HG03520 (cell line): ENCODE data around the gene ANKRD39.

ENCODE experiments used
- ATAC-seq: cut with Tn5 transposase; IDR thresholded peaks from one replicate; pipeline ENCODE4 v1.9.1; 2021; ENCODE audit warnings: mild to moderate bottlenecking, moderate library complexity; ENCODE audit not compliant: unreplicated experiment

Gene ANKRD39

GRCh38 chr2:96859099-96859649, 1.4 kb upstream of the ANKRD39 start:
- ATAC-seq = no peak

GRCh38 chr2:96856776-96857666, 795 bp downstream of the ANKRD39 start:
- ATAC-seq = no peak

GRCh38 chr2:96853321-96853720, 4.5 kb downstream of the ANKRD39 start:
- ATAC-seq = no peak

- ATAC-seq = no peak
These were observed 5.1 kb downstream of the ANKRD39 start for GRCh38 chr2:96852667-96853066.

- no peak for ATAC-seq
These were observed 9.6 kb downstream of the ANKRD39 start for GRCh38 chr2:96848264-96848663.

GRCh38 chr2:96847586-96847985, 10.2 kb downstream of the ANKRD39 start:
- ATAC-seq = no peak

- ATAC-seq = no peak
These were observed 11.0 kb downstream of the ANKRD39 start for GRCh38 chr2:96846825-96847224.

GRCh38 chr2:96844405-96844808, 13.4 kb downstream of the ANKRD39 start:
- no peak for ATAC-seq

GRCh38 chr2:96843538-96844268, 14.1 kb downstream of the ANKRD39 start, which contains the start of gene ANKRD23:
Gene ANKRD23 (minus strand): TSS chr2:96844021. CDS start chr2:96843992, 29 bp downstream.
- ATAC-seq = no peak

GRCh38 chr2:96842600-96842999, 15.2 kb downstream of the ANKRD39 start:
- ATAC-seq = no peak

- ATAC-seq = no peak
These were observed 15.9 kb downstream of the ANKRD39 start for GRCh38 chr2:96841701-96842495.

GRCh38 chr2:96839875-96840850, 17.7 kb downstream of the ANKRD39 start:
- ATAC-seq = no peak

- ATAC-seq = peak; percentile 37
These were observed 18.4 kb downstream of the ANKRD39 start for GRCh38 chr2:96839293-96839874.

- peak; percentile 18 for ATAC-seq
These were observed 19.2 kb downstream of the ANKRD39 start for GRCh38 chr2:96838345-96839292.

- ATAC-seq = no peak
These were observed 20.2 kb downstream of the ANKRD39 start for GRCh38 chr2:96837575-96837974.

- no peak for ATAC-seq
These were observed 22.0 kb downstream of the ANKRD39 start for GRCh38 chr2:96835830-96836229.

GRCh38 chr2:96832754-96833507, 24.9 kb downstream of the ANKRD39 start:
- no peak for ATAC-seq

- no peak for ATAC-seq
These were observed 25.4 kb downstream of the ANKRD39 start for GRCh38 chr2:96832408-96832753.
